Stimulated activated CD8-positive, alpha-beta memory T cell treated with anti-CD3 and anti-CD28 coated beads, Interleukin-12 subunit alpha, Interleukin-12 subunit beta, amount 100 ng/mL, for 24 hours (primary cell): ENCODE measurements around the gene TBL2.
"Not testable (repeated sequence)": the region's sequence is repeated elsewhere in the genome, so short reads cannot be mapped to it uniquely, and the experiment has no call there.

Experiments
- DNase-seq: peaks from one replicate; pipeline ENCODE4 v3.0.0-alpha.2; 2020; ENCODE audit errors: extremely low read depth

Gene TBL2

DNA sequence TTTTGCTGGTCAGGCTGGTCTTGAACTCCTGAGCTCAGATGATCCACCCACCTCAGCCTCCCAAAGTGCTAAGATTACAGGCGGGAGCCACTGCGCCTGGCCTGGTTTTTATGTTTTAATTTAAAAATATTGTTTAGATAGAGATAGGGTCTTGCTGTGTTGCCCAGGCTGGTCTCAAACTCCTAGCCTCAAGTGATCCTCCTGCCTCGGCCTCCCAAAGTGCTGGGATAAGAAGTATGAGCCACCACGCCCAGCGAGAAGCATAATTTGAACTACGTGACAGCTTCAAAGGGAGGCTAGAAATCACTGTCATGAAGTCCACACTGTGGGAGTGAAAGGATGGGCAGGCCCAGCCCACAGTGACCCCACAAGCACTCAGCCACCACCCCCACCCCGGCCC, 42.5 kb downstream of the TBL2 start:
- not testable (repeated sequence) for DNase-seq

DNA sequence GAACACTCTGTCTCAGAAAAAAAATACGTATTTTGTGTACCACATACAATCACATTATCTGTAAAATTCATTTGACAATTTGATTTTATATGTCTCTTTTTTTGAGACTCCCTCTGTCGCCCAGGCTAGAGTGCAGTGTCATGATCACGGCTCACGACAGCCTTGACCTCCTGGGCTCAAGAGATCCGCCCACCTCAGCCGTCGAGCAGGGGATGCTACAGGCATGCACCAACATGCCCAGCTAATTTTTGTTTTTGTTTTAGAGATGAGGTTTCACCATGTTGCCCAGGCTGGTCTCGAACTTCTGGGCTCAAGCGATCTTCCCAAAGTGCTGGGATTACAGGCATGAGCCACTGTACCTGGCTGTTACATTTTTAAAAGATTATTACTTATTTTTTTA, 44.6 kb downstream of the TBL2 start:
- no peak for DNase-seq

DNA sequence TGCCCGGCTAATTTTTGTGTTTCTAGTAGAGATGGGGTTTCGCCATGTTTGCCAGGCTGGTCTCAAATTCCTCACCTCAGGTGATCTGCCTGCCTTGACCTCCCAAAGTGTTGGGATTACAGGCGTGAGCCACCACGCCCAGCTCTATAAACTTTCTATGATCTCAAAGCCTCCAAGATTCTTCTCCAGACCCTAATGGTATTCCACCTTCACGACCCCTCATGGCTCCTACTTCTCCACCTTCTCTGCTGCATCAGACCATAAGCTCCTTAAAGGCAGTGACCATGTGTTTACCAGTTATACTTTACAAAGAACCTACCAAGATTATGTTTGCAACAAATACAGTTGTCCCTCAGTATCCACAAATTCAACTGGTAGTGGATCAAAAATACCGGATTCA, 46.2 kb downstream of the TBL2 start:
- no peak for DNase-seq

DNA sequence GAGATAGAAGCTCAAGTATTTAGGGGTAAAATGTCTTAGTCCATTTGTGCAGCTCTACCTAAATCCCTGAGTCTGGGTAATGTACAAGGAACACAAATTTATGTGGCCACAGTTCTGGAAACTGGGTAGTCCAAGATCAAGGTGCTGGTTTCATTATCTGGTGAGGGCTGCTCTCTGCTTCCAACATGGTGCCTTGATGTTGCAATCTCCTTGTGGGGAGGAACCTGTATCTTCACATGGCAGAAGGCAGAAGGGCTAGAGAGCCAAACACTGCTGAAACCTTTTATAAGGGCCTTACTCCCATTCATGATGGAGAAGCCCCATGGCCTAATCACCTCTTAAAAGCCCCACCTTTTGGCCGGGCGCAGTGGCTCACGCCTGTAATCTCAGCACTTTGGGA, 47.6 kb downstream of the TBL2 start:
- DNase-seq = no peak

DNA sequence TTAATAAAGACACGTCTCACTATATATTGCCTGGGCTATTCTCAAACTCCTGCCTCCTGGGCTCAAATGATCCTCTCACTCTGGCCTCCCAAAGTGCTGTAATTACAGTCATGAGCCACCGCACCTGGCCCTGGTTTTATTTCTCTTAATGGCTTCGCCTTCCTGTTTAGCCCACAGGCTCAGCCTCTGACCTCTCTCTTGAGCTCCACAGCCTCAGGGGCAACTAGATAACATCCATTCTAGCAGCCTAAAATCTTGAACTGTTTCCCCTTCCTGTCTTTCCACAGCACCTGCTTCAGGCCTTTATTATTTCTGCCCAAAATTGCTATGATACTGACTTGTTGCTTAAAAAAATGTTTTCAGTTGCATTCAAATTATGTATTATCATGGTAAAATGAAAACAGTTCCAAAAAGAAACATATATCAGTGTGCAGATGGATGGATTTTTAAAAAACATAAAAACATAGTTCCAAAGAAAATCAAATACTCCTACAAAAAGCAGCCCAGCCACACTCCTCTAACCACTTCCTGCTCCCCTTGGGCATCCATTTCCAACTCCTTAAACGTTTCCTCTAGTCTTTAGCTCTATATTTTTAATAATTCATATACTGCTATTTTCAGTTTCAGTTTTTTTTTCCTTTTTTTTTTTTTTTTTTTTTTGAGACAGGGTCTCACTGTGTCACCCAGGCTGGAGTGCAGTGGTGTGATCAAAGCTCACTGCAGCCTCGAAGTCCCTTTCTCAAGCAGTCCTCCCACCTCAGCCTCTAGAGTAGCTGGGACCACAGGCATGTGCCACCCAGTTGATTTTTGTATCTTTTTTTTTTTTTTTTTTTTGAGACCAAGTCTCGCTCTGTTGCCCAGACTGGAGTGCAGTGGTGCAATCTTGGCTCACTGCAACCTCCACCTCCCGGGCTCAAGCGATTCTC, 51.2 kb downstream of the TBL2 start:
- DNase-seq = no peak

DNA sequence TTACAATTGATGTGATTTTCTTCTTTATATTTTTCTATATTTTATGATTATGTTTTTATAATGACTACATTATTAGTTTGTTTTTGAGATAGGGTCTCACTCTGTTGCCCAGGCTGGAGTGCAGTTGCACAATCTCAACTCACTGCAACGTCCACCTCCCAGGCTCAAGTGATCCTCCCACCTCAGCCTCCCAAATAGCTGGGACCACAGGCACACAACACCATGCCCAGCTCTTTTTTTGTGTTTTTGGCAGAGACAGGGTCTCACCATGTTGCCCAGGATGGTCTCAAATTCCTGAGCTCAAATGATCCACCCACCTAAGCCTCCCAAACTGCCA, 52.3 kb downstream of the TBL2 start:
- DNase-seq = not testable (repeated sequence)

DNA sequence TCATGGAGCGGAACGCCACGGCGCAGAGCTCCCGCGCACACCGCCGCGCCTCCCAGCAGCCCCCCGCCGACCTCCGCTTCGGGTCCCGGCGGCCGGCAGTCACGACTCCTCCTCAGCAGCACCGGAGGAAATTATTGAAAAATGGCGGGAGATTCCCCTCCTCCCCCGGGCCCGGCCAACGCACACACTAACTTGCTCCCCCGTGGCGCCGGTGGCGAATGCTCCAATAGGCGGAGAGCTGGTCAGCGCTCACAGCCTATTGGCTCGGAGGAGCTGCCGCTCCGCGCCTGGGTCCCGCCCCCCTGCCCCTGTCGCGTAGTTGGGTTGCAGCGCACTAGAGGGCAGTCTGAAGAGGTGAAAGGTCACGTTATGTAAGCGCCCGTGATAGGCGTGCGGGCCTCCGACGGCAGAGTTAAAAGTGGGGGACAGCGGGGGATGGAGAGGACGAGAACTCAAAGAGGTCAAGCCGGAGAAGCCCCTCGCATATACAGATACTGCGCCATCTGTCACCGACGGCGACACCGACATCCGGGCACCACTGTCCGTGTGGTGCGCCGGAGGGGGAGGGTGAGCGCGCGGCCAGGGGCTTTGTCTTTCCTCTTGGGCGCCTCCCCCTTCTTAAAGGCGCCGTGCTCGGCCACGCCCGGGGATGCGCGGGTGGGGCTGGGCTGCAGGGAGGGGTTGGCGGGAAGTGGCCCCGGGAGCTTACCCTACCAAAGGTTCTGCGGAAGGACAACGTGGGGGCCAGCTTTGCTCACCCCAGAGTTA, 56.1 kb downstream of the TBL2 start, which contains the start of gene BAZ1B:
TSS of gene BAZ1B (minus strand) at position 189 of the 768 bp plus-strand sequence. CDS start 360 bp downstream, outside the sequence.
- DNase-seq = peak; percentile 96

DNA sequence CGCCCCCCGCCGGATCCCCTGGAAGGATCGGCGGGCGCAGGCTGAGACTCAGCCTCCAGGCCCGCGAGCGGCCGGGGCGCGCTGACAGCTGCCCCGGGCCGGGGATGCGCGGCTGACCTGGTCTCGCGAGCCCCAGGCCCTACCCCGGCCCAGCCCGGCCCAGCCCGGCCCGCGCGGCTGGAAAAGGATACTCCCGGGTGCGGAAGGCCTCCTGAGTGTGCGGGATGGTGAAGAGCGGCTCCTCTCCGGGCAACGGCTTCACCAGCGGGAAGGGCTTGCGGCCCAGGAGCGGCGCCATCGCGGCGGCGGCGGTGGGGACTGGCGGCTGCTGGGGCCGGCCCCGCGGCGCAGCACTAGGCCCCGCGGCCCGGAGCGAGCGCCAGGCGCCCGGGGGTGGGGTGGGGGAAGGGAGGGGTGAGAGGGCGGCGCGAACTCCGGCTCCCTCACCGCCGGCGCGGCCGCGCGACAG, 56.7 kb downstream of the TBL2 start:
- DNase-seq = peak; percentile 40

DNA sequence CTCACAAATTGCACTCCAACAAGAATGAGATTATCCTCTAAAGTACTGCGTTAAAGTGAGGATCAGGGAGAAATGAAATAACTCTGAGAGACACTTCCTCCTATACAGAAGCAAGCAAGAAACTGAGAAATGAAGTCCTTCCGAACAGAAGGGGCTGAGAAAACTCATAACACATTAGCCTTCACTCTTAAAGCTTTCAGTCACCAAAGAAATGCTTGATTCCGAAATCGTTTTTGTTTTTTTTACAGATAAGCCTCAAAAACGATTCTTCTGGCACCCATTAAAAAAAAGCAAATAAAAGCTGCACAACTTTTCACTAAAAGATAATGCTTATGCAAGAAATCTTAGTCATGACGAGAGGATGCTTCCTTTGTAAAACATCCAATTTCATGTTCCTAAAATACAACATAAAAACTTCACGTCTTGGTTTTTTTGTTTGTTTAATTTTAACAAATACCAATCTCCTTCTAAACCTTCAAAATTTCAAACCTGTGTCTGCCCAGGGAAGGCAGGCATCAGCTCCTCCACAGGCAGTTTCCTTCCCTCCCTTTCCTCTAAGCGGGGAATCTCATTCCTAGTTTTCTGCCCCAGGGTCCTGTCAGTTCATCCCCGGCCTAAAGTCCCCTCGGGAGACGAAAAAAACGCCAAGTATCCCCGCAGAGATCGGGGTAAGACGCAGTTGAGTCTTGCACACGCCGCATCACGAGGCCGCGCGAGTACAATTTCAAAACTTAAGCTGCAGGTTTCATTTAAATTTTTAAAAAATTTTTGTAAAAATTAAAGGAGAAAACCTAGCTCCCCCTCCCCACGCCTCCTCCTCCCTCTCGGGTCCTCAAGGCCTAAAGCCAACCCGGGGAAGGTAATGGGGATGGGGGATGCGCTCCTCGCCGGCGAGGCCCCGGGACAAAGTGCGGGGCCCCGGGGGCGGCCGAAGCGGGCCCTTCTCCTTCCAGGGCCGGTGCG, 57.4 kb downstream of the TBL2 start:
- DNase-seq = no peak

DNA sequence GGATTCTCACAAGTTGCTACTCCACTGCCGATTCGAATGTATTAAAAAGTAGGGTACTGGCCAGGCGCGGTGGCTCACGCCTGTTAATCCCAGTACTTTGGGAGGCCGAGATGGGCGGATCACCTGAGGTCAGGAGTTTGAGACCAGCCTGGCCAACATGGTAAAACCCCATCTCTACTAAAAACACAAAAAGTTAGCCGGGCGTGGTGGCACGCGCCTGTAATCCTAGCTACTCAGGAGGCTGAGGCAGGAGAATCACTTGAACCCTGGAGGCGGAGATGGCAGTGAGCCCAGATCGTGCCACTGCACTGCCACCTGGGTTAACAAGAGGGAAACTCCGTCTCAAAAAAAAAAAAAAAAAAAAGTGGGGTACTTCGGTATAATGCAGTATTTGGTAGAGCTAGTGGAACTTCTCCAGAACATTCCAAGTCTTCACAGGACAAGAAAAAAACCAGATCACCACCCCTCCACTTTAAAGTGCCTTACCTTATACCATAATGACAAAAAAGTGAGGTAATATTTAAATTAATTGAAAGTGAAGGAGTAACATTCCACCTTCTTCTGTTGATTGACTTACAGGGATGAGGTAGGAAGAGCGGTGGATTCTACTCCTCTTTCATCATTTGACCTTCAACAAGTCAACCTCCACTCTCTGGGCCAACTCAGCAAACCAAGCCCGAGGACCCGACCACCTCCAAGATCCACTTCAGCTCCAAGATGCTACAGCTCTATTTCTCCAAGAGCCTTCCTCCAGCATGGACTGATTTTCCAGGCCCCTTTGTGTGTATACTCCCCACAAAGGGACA, 58.3 kb downstream of the TBL2 start:
- DNase-seq = no peak

DNA sequence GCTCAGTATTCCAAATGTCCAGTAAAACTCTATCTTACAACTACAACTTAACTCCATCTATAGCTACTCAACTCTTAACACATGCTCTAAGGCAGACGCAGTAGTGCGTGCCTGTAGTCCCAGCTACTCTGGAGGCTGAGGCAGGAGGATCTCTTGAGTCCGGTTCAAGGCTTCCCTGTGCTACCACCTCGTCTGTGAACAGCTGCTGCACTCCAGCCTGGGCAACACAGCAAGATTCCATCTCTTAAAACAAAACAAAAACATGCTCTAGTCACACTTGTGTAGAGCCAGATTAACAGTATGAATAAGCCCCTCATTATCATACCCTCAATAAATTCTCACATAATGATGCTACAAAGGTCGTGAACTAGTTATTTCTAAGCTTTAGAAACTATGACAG, 59.9 kb downstream of the TBL2 start:
- DNase-seq = no peak
